IMR-90 (cell line): ENCODE data around the gene OR4E1.

ENCODE experiments used
- MXI1 ChIP-seq: IDR thresholded peaks from 2 replicates; pipeline ENCODE4 v1.6.1; 2012; ENCODE audit warnings: low read depth, mild to moderate bottlenecking, low read length, moderate library complexity, borderline replicate concordance
- NFE2L2 ChIP-seq: fragments of 150-350 bp; IDR thresholded peaks from 2 replicates; pipeline ENCODE4 v1.6.1; 2016; ENCODE audit warnings: low read depth, mild to moderate bottlenecking, low read length
- POLR2A ChIP-seq: IDR thresholded peaks from 2 replicates; pipeline ENCODE4 v1.6.1; 2012; ENCODE audit warnings: mild to moderate bottlenecking, low read depth, low read length
- RAD21 ChIP-seq: IDR thresholded peaks from 2 replicates; pipeline ENCODE4 v1.6.1; 2012; ENCODE audit warnings: low read length, improper control_type of control experiment

DNA sequence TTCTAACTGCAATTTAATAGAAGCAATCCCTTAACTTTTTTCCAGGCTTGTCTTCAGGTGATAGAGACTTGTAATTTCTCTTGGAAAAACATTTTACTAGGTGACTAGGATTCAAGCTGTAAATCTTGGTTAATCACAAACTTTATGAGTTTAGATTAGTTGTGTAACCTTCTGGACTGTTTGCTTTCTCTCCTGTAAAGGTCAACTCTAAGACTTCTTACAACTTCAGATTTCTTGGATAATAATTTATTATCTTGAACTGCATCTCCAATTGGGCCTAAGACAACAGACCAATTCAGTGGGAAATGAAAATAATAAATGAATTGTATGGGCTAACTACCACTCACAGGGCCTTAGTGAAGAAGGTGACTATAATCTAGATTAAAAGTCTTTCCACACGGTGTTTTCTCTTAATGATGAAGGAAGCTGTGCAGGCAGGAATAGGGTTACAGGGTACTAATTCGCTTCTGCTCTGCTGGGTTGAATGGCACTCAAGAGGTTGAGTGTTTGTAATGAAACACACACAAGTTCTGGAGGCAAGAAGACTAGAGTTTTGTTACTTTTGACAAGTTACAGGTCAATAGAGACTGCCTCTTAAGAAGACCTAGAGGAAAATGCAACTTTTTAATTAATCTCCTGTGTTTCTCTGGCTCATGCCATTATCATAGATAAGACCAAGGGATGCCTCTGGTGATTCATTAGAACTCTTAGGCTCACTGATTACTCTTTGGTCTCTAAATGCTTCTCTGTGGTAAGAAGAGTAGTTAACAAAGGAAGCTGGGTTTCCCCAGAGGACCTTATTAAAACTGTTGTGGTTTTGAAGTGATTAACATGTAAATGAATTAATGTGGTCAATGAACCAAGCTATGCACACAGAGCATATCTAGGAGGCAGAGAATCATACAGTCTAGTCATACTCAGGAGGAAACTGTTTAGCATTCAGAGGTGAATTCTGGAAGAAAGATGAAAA, 30.0 kb upstream of the OR4E1 start:
- no peak for TF ChIP-seq MXI1
- TF ChIP-seq NFE2L2 = no peak
- TF ChIP-seq POLR2A = no peak
- no peak for TF ChIP-seq RAD21
